Activated CD4-positive, CD25-positive, alpha-beta regulatory T cell treated with anti-CD3 and anti-CD28 coated beads, Interleukin-2, amount 50 U/mL, for 16 hours (primary cell): Measurements from ENCODE around the gene HAX1.
"Not testable (repeated sequence)": the region's sequence is repeated elsewhere in the genome, so short reads cannot be mapped to it uniquely, and the experiment has no call there.

Source experiments
- DNase-seq: peaks from one replicate; pipeline ENCODE4 v3.0.0-alpha.2; 2020; ENCODE audit warnings: low read depth, low spot score

The HAX1 gene

DNA sequence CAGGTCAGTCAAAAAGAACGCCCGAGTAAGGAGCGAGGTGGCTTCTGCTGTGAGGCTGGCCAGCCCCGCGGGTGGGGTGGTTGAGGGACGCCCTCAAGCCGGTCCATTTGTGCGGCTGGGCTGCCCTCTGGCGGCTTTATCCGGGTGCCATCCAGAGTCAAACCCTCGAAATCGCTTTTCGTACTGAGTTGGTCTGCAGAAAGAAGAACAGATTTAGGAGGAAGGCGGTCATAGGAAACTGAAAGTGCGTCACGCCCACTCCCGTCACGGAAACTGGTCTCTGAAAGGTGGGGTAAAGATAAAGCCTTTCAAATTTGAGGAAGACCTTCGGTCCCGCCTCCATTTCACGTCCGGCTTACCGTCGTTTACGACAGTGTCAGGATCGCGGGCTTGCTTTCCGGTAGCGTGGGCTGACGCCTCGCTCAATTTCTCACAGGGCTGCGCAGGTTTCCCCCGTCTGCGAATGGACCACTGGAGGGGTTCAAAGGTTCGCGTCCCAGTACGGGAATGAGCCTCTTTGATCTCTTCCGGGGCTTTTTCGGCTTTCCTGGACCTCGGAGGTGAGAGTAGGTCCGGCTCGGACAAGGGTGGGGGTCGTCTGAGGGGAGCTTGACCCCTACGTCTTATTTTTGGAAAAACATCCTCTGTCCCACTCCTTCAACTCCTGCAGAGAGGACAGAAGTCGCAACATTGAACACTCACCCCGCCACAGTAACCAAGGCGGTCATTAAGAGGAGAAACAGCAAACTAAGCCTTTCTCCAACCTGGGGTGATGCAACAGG, at the start of gene HAX1:
Gene HAX1, plus strand, starts transcription at position 413 of the 782 bp plus-strand sequence. Its CDS starts 95 bp downstream, at position 508.
- DNase-seq: peak; percentile 95

DNA sequence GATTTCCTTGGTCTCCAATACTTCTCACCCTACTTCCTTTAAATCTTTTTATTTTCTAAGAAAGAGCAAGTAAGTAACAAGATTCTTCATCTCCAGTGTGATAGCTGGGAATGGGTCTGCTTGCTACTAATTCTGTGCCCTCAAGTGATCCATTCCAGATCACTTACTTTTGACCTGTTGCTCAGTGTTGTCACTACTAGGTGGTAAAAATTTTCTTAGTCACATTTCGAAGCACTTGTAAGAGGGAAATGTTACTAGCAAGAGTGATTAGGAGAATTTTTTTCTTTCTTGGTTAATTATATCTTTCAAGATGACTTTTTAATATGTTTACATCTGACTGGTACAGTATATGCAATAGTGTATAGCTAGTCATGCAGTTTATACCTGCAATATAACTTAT, 49.5 kb upstream of the HAX1 start:
- DNase-seq: no peak

DNA sequence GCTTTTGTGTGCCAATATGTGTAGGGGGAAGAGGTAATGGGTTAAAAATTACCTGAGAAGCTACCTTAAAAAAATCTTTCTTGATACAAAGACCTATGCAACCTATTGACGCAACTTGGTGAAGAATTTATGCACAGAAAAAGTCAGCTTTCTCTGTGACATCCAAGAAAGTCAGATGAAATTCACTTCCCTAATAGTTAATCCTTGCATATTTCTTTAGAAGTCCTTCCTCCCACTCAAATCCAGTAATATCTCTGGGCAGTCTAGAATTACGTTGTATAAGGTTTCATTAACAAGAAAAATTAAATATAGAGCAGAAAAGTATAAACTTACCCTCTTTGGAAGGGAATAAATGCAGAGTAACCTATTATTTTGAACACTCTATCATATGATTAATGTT, 48.8 kb upstream of the HAX1 start:
- DNase-seq: no peak

DNA sequence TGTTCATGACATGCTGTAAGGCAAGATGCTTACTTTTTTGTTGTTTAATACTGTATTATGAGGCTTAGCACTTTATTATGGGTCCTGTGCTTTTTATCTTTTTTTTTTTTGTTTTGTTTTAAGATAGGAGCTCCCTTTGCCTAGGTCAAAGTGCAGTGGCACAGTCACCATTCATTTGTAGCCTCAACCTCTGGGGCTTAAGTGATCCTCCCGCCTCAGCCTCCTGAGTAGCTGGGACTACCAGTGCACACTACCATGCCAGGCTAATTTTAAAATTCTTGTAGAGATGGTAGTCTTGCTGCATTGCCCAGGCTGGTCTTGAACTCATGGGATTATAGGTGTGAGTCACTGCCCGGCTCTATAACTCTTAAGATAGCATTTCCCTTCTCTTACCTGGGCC, 47.1 kb upstream of the HAX1 start:
- no peak for DNase-seq

DNA sequence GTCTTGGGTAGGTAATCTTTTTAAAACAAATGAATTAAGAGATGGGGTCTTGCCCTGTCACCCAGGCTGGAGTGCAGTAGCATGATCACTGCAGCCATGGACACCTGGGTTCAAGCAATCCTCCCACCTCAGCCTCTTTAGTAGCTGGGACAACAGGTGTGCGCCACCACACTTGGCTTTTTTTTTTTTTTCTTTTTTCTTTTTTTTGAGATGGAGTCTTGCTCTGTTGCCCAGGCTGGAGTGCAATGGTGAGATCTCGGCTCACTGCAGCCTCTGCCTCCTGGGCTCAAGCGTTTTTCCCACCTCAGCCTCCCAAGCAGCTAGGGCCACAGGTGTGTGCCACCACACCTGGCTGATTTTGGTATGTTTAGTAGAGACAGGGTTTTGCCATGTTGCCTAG, 41.3 kb upstream of the HAX1 start:
- DNase-seq: not testable (repeated sequence)

DNA sequence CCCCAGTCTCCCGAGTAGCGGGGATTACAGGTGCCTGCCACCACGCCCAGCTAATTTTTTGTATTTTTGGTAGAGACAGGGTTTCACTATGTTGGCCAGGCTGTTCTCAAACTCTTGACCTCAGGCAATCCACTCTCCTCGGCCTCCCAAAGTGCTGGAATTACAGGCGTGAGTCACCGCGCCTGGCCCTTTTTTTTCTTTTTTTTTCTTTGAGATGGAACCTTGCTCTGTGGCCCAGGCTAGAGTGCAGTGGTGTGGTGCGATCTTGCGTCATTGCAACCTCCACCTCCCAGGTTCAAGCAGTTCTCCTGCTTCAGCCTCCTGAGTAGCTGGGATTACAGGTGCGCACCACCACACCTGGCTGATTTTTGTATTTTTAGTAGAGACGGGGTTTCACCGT, 39.3 kb upstream of the HAX1 start:
- not testable (repeated sequence) for DNase-seq

DNA sequence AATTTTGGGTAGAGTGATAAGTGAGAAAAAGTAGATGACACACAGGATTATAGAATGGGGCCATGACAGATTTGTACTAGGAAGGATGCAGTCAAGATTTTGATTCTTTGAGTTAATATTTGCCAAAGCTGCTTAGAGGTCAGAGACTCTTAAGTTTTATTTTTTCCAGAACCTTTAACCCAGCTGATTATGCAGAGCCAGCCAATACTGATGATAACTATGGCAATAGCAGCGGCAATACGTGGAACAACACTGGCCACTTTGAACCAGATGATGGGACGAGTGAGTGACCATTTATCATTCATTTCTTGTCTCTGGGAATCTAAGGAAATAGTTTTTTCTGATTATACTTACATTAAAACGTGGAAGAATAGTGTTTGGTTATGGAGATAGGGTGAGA, 35.6 kb upstream of the HAX1 start:
- no peak for DNase-seq

DNA sequence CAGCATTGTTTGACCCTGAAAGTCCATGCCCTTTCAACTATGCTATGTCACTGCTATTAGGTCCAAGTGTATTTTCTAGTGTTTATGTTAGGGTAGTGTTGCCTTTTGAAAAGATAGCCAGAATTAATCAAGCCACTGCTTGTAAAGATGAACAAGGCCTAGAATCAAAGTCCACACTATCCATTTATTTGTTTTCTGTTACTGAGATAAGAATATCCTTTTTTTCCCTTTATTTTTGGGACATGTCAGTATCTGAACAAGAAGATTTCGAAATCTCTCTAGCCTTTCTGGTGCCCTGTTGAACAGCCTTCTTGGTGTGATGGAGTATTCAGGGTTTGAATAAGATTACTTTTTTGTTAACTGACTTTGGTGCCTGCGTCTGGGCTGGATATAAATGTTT, 35.0 kb upstream of the HAX1 start:
- DNase-seq: no peak

DNA sequence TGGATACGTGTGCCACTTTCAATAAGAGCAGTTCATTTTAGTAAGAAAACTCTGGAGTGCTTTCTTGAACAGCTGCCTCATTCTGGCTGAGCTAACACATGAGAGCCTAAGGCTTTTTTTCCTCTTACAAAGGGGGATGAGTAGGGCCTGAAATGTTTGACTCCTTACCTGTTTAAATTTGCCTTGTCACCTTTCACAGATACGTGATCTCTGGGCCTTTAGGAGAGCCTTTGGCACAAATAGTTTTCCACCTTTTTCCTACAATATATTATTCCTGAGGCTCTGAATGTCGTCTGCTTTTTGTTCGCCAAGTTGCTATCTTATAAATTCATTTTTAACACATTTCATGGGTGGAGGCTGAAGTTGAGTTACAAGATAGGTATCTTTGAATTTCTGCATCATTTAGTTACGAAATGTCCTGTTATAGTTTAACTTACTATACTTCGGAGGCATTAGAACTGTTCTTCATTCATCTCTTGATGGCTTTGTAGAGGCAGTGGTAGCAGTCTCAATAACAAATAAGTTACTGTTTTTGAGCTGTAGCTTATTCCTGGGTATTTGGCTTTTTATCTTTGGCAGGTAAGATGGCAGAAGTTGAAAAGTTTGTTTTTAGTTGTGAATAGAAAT, 34.4 kb upstream of the HAX1 start:
- DNase-seq: no peak

GRCh38 chr1:154239491-154239890, 32.9 kb upstream of the HAX1 start:
- DNase-seq: no peak

DNA sequence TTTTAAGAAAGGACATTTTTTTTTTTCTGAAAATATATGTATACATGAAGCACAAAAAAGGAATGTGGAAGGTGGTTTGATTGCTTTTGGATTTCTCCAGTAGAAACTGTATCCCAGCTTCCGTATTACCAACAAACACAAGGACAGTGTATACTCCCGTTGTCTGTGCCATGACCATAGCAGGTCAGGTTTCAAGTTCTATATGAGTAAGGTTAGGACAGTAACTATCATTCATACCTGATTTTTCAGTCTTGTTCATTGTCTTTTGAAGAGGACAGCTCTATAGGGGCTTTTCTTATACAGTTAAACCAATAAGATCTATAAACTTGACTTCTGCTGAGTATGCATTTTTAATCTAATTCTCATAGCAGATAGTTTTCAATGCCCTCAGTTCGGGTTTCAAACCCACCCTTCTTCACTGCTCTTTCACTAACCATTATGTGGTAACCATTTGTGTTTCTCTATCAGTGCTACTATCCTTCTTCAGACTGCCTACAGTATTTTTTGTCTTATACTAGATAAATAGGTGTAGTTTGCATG, 32.1 kb upstream of the HAX1 start:
- no peak for DNase-seq

DNA sequence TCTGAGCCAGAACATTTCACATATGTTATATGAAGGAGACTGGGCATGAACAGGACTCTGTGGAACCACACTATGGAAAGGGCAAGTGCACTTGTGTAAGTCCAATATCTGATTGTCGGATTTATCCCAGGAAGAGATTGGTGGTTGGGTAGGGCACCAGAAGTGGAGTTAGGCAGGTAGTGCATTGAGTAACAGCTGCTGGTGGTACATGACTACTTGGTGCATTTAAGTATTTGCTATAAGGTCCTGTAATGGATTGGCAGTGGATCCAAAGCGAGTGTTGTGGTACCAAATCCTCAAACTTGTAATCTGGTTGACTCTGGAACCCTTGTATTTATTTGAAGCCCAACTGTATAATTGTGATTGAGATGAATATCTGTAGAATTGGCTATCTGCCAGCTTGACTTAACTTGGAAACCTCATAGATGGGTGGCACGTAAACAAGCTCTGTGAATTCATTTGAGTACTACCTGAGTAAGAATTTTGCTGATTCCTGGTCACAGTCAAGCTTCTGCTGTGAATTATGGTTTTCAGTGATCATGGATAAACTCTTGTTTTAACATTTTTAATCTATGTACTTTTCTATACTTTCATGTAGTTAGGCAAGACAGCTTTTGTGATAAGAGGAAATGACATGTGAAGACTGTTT, 30.6 kb upstream of the HAX1 start:
- DNase-seq: no peak

- DNase-seq: no peak
Measured at GRCh38 chr1:154253671-154254070, 18.8 kb upstream of the HAX1 start.

- no peak for DNase-seq
Measured at GRCh38 chr1:154256686-154257085, 15.7 kb upstream of the HAX1 start.

DNA sequence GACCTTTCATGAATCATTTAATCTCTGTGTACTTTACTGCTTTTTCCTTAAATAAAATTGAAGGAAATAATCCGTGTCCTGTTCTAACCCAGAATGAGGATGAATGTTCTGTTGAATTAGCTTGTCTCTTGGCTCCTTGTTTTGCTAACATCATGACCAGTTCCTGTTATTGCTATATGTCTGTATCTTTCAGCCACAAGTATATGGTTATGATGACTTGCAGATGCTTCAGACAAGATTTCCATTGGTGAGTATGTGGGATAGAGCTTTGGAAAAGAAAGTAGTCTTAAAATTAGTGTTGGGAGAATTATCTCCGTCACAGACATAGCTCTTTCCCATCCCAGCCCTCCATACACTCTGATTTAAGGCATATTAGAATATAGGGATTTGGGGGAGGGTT, 13.6 kb upstream of the HAX1 start:
- DNase-seq: no peak

DNA sequence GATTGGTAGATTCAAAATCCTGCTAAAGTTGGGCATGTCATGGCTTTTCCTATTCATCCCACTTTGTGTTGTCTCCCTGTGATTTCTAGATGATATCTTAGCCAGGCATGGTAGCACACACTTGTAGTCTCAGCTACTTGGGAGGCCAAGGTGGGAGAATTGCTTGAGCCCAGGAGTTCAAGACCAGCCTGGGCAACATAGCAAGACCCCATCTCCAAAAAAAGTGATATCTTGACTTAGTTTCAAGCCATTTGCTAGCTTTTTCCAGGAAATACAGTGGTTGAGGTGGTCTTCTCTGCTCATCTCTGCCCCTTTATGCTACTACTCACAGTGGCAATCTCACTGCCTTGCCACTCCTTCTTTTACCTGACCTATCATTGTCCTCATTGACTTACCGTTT, 12.3 kb upstream of the HAX1 start:
- no peak for DNase-seq

GRCh38 chr1:154263465-154264332, 8.7 kb upstream of the HAX1 start:
- DNase-seq: no peak

DNA sequence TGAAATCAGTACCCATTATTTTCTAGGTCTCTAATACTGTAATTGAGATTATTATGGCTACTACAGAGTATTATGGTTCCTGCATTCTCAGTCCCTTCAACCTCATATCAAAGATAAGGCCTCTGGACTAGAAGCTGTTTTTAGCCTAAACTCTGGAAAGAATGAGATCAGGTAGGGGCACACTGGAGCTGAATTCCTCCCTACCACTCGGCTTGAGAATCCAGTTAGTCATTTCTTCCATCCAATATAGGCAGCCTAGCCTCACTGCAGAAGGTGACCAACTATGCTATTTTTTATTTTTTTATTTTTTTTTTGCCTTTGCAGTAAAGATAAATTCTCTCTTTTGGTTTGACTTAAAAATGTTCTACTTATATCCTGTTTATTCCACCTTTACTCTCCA, 8.0 kb upstream of the HAX1 start:
- no peak for DNase-seq

GRCh38 chr1:154265586-154265985, 6.8 kb upstream of the HAX1 start:
- no peak for DNase-seq

DNA sequence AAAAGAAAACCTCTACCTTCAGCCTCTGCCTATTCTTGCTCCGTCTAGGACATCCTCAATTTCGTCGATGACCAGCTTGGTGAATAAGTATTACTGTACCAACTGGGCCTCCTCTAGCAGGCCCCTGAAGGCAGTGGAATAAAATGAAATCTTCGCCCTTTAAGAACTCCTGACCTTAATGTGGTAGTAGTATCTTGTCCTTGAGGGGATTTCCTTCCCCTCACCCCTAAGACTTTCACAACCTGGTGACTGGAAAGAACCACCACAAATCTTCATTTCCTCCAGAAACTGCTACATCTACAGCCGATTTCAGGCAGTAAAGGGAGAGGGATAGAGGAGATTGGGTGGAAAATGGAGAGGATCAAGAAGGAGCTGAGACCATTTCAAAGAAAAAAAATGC, 1.6 kb upstream of the HAX1 start:
- no peak for DNase-seq

GRCh38 chr1:154272999-154273563, 652 bp downstream of the HAX1 start:
- no peak for DNase-seq
